HEK293 (cell line): ENCODE data around the gene ASIC4.

Experiments used
- CTCF ChIP-seq: fragments of 450-650 bp; formaldehyde crosslinking; IDR thresholded peaks from 2 replicates; pipeline ENCODE4 v1.5.1; 2016; ENCODE audit warnings: missing biosample characterization, missing genetic modification characterization
- ZBTB7A ChIP-seq: fragments of 450-650 bp; formaldehyde crosslinking; IDR thresholded peaks from 2 replicates; pipeline ENCODE4 v1.5.1; 2016; ENCODE audit warnings: low read depth, missing biosample characterization, missing genetic modification characterization
- ZNF114 ChIP-seq: fragments of 450-650 bp; formaldehyde crosslinking; IDR thresholded peaks from 2 replicates; pipeline ENCODE4 v1.5.0; 2017; ENCODE audit warnings: missing biosample characterization, missing genetic modification characterization
- ZNF354C ChIP-seq: fragments of 450-650 bp; formaldehyde crosslinking; IDR thresholded peaks from 2 replicates; pipeline ENCODE4 v1.5.1; 2016; ENCODE audit warnings: missing biosample characterization, missing genetic modification characterization, low read depth, borderline replicate concordance
- ZNF394 ChIP-seq: fragments of 450-650 bp; formaldehyde crosslinking; IDR thresholded peaks from 2 replicates; pipeline ENCODE4 v1.5.1; 2016; ENCODE audit warnings: missing biosample characterization, missing genetic modification characterization, mild to moderate bottlenecking, moderate library complexity, borderline replicate concordance
- TF ChIP-seq, protein P1 (sequence below): fragments of 450-650 bp; formaldehyde crosslinking; IDR thresholded peaks from 2 replicates; pipeline ENCODE4 v1.5.1; 2016; ENCODE audit warnings: missing biosample characterization, missing genetic modification characterization

GRCh38 chr2:219510512-219511135 is 3.7 kb upstream of the ASIC4 start:
- TF ChIP-seq CTCF (tag by site-specific recombination) (no peak), ZNF354C (tag by site-specific recombination) (no peak), ZNF394 (tag by site-specific recombination) (no peak), ZBTB7A (tag by site-specific recombination) (no peak), ZNF114 (tag by site-specific recombination) (no peak)
- TF ChIP-seq, protein P1, sequence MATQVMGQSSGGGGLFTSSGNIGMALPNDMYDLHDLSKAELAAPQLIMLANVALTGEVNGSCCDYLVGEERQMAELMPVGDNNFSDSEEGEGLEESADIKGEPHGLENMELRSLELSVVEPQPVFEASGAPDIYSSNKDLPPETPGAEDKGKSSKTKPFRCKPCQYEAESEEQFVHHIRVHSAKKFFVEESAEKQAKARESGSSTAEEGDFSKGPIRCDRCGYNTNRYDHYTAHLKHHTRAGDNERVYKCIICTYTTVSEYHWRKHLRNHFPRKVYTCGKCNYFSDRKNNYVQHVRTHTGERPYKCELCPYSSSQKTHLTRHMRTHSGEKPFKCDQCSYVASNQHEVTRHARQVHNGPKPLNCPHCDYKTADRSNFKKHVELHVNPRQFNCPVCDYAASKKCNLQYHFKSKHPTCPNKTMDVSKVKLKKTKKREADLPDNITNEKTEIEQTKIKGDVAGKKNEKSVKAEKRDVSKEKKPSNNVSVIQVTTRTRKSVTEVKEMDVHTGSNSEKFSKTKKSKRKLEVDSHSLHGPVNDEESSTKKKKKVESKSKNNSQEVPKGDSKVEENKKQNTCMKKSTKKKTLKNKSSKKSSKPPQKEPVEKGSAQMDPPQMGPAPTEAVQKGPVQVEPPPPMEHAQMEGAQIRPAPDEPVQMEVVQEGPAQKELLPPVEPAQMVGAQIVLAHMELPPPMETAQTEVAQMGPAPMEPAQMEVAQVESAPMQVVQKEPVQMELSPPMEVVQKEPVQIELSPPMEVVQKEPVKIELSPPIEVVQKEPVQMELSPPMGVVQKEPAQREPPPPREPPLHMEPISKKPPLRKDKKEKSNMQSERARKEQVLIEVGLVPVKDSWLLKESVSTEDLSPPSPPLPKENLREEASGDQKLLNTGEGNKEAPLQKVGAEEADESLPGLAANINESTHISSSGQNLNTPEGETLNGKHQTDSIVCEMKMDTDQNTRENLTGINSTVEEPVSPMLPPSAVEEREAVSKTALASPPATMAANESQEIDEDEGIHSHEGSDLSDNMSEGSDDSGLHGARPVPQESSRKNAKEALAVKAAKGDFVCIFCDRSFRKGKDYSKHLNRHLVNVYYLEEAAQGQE (tag by site-specific recombination) = no peak
